Activated T-helper 1 cell treated with anti-CD3 and anti-CD28 coated beads, Interleukin-12 subunit alpha, Interleukin-12 subunit beta, Interleukin-2, Interleukin-4 antibody, amounts not matched to agents 30 ng/mL and 10 ng/mL and 1 ng/mL, durations not matched to agents 14 hours and 24 hours and 36 hours (primary cell): ENCODE results near the gene C1orf174. TPM values are rescaled to one million over a fixed set of nuclear protein-coding genes. Genes with fewer than 3 reads are reported as not detected.

Experiments used
- DNase-seq: peaks from one replicate; pipeline ENCODE4 v3.0.0; 2021; ENCODE audit warnings: low spot score
- H3K27ac Mint-ChIP-seq: one replicate; pipeline ENCODE4 v1.8.0; 2021; ENCODE audit warnings: mild to moderate bottlenecking, mixed read lengths
- H3K27me3 Mint-ChIP-seq: one replicate; pipeline ENCODE4 v1.8.0; 2022; ENCODE audit warnings: mild to moderate bottlenecking, moderate library complexity, mixed read lengths; ENCODE audit not compliant: insufficient read depth
- H3K36me3 Mint-ChIP-seq: one replicate; pipeline ENCODE4 v1.8.0; 2021; ENCODE audit warnings: low read depth, mixed read lengths
- H3K4me1 Mint-ChIP-seq: one replicate; pipeline ENCODE4 v1.8.0; 2021; ENCODE audit warnings: low read depth, mixed read lengths
- H3K4me3 Mint-ChIP-seq: one replicate; pipeline ENCODE4 v1.8.0; 2021; ENCODE audit warnings: mild to moderate bottlenecking, moderate library complexity, mixed read lengths
- H3K9me3 Mint-ChIP-seq: one replicate; pipeline ENCODE4 v1.8.0; 2021; ENCODE audit warnings: mixed read lengths
- intact Hi-C: fragments of 100-400 bp; cut with micrococcal nuclease; formaldehyde crosslinking; loops from one replicate; pipeline ENCODE4 v1.15.1; 2024
- total RNA-seq: library from RNA; stranded (reverse); gene quantifications from 2 replicates; pipeline ENCODE4 v1.2.3, GENCODE V29; 2022

C1orf174 gene
- total RNA-seq, 1 donor from 2014 or later, result 45.1 TPM

DNA sequence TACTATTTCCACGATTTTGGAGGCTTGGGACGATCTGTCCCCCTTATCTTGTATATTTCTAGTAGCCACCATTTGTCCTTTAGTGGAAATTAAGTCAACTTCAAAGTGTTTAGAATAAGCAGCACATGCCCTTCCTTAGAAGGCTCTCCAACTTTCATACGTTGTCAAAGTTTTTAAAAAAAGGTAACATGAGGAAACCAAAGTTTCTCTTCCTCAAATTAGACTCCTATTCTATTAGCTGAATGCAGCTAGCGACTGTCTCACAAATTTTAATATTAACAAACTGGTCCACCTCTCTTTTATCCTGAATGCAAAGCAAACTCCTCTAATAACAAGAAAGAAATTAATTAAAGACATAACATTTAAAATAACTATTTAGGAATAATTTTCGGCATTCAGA lies 6.9 kb downstream of the C1orf174 start:
- H3K36me3 Mint-ChIP-seq, result peaks cover 37% of the 10 kb centered on the region
- no peak for DNase-seq
- H3K4me3 Mint-ChIP-seq, result no peak overlapping the region
- peaks cover 32% of the 10 kb centered on the region for H3K4me1 Mint-ChIP-seq
- intact Hi-C loops, result no loop called here
- peaks cover 10% of the 10 kb centered on the region for H3K9me3 Mint-ChIP-seq
- H3K27ac Mint-ChIP-seq, result no peak overlapping the region
- no peaks in the 10 kb centered on the region for H3K27me3 Mint-ChIP-seq

DNA sequence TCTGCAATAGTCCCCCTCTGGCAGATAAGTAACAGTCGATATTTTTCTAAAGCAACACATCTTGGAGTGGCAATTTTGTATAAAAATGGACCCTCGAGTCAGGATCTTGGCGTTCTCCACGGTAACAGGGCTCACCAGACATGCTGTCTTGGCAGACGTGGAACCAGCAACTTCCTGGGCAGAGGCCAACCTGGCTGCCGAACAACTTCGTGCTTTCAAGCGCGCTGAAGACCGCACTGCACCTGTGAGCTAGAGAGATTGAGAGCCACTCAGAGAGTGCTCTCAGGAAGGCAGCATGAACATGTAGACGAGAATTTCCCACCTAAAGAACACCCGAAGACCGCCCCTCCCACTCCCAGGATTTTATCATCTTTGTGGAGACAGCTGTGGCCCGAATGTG lies 7.3 kb downstream of the C1orf174 start:
- Mint-ChIP-seq H3K36me3 (peaks cover 39% of the 10 kb centered on the region), H3K9me3 (peaks cover 6% of the 10 kb centered on the region), H3K27ac (peak overlapping the region; percentile 23), H3K27me3 (no peaks in the 10 kb centered on the region), H3K4me1 (peaks cover 28% of the 10 kb centered on the region), H3K4me3 (peak overlapping the region; percentile 6)
- intact Hi-C loops, result no loop called here
- no peak for DNase-seq

DNA sequence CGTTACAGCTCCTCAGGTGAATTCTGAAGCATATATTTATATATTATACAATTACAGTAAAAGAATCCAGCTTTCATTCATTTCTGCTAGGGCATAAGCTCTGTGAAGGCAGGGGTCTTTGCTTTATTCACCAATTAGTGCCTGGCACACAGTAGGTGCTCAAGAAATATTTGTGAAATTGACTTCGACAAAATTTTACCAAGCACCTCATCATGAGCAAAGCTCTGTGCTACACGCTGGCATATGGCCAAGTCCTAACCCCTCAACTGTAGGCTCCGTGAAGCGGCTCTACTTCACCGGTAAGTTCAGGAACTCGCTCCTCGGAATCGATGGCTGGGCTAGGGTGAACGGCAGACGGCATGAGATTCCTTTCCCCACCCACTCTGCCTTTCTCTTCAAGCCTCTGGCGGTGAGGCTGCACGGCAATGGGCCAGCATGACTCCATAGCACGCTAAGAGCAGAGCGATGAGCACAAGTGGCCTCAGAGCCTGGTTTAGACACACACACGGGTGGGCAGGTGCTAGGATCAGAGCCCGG lies 8.7 kb downstream of the C1orf174 start:
- H3K4me1 Mint-ChIP-seq, result peaks cover 18% of the 10 kb centered on the region
- no peaks in the 10 kb centered on the region for H3K9me3 Mint-ChIP-seq
- intact Hi-C loops, result loop anchor here (1.0 kb wide), 1 partner anchor 9 kb away; the partner anchor contains the start of gene C1orf174
- peaks cover 34% of the 10 kb centered on the region for H3K36me3 Mint-ChIP-seq
- H3K27ac Mint-ChIP-seq, result peak overlapping the region; percentile 34
- H3K27me3 Mint-ChIP-seq, result no peaks in the 10 kb centered on the region
- no peak for DNase-seq
- H3K4me3 Mint-ChIP-seq, result no peak overlapping the region

DNA sequence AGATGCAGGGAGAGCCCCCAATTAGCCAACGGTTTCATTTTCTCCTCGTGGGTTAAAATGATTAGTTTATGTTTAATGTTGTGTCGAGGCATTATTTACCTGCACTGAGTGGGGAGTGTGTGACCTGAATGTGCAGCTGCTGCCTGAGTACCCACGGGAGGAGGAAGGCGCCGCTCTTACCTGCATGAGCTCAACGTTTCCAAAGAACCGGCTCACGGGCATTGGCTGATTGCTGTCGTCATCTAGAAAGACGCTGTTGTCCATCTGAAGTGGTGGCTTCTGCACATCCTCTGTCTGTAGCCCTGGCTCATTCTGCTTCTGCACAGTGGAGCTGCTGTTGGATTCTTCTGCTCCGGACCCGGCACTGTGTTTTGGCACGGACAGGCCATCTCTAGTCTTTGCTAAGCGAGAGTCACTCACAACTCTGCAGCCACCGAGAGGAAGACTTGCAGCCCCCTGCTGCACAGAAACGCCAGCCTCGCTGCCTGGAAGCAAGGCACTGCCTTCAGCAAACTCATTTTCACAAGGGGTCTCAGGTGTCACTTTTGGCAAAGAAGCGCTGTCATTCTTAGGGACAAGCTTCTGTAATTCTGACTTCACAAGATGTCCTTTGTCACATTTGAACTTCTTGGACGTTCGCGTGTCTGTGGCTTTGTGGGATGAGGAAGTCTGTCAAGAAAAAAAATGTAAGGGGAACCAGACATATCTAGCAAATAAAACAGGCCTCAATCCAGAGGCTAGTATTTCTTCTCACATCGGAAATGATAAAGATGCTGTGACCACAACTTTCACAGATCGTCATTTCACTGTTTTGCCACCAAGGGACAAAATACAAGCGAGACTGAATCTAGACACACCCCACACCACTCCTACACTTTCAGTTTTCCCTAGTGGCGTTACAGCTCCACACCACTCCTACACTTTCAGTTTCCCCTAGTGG lies 9.4 kb downstream of the C1orf174 start:
- intact Hi-C loops, result loop anchor here (1.0 kb wide), 1 partner anchor 10 kb away; the partner anchor contains the start of gene C1orf174
- Mint-ChIP-seq H3K27me3 (no peaks in the 10 kb centered on the region), H3K27ac (no peak overlapping the region), H3K4me3 (no peak overlapping the region), H3K9me3 (no peaks in the 10 kb centered on the region), H3K4me1 (peaks cover 15% of the 10 kb centered on the region), H3K36me3 (peaks cover 33% of the 10 kb centered on the region)
- DNase-seq, result no peak

DNA sequence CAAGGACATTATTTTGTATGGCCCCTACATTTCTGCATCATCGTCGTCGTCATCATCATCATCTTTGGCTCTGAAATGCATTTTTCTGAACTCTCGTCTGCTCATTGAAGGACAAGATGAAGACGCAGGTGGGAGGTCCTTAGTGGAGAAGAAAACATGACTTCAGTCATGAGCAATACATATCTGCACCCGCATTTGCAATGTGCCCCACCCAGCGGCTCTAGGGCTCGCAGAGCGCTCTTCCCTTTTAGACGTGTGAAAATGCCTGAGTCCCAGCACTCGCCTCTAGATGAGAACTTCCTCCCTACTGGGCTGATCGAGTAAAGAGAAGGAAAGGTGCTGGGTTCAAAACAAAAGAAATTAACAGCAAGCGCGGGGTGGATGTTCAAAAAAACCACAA lies 10.1 kb downstream of the C1orf174 start:
- Mint-ChIP-seq H3K36me3 (peaks cover 34% of the 10 kb centered on the region), H3K4me1 (peaks cover 15% of the 10 kb centered on the region), H3K27ac (no peak overlapping the region), H3K4me3 (no peak overlapping the region), H3K27me3 (no peaks in the 10 kb centered on the region), H3K9me3 (no peaks in the 10 kb centered on the region)
- no peak for DNase-seq
- intact Hi-C loops, result no loop called here

DNA sequence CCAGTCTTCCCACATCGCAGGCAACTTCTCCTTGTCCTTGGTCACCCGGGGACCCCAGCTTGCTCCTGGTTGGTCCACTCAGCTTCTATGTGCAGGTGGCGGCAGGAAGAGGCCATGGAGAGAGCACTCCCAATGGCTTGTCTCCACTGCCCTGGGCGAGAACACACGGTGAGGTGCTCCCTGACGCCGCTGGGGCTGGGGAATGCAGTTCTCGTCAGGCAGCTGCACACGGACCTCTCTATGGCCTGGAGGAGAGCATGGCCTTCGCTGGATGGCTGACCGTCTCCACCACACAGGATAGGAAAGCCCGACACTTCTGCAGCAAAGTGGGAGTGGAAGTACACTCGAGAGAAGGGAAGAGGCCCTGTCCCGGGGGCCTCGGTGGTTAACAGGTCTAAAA lies 11.8 kb downstream of the C1orf174 start:
- H3K9me3 Mint-ChIP-seq, result no peaks in the 10 kb centered on the region
- no peak overlapping the region for H3K4me3 Mint-ChIP-seq
- H3K36me3 Mint-ChIP-seq, result peaks cover 41% of the 10 kb centered on the region
- intact Hi-C loops, result no loop called here
- H3K27ac Mint-ChIP-seq, result no peak overlapping the region
- no peak for DNase-seq
- no peaks in the 10 kb centered on the region for H3K27me3 Mint-ChIP-seq
- peaks cover 17% of the 10 kb centered on the region for H3K4me1 Mint-ChIP-seq

DNA sequence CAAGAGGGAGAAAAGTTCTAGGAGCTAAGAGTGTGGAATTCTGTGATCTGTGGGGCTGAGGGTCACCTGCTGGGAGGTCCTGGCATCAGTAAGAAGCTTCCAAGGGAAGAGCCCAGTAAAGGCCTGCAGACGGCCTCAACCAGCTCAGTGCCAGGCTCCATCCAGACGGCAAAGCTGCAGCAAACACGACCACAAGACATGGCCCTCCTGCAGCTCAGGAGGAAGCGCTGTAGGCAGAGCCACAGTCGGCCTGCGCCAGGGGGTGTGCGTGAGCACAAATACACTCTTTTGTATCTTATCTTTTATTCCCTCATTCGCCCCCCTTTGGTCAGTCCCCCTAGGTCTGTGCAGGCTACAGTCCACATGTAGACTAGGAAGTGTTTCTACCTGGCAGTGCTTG lies 13.4 kb downstream of the C1orf174 start:
- Mint-ChIP-seq H3K27me3 (no peaks in the 10 kb centered on the region), H3K4me1 (peaks cover 20% of the 10 kb centered on the region), H3K36me3 (peaks cover 40% of the 10 kb centered on the region), H3K27ac (no peak overlapping the region), H3K4me3 (no peak overlapping the region), H3K9me3 (no peaks in the 10 kb centered on the region)
- intact Hi-C loops, result no loop called here
- DNase-seq, result no peak

DNA sequence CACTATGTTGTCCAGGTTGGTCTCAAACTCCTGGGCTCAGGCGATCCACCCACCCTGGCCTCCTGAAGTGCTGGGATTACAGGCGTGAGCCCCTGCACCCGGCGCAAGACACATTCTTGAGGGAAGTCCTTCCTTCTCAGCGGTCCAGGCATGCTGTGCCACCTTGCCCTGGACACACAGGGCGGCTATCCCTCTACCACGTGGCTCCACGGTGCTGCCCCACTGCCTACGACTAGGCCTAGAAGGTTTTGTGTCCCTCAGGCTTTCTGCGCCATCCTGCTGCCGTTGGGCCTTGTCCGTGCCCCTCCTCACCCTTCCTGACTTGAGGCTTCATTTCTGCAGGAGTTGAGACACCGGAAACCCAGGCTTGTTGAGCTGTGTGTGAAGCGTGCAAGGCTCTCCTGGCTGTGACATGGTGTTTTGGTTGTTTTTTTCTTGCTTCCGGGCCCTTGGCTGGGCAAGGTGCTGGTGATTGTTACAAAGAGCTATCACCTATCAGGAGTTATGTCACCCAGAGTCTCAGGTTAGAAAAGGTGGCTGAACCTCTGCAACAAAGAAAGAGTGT lies 13.9 kb downstream of the C1orf174 start:
- H3K36me3 Mint-ChIP-seq, result peaks cover 40% of the 10 kb centered on the region
- no peak overlapping the region for H3K27ac Mint-ChIP-seq
- H3K27me3 Mint-ChIP-seq, result no peaks in the 10 kb centered on the region
- no peak overlapping the region for H3K4me3 Mint-ChIP-seq
- H3K9me3 Mint-ChIP-seq, result no peaks in the 10 kb centered on the region
- H3K4me1 Mint-ChIP-seq, result peaks cover 20% of the 10 kb centered on the region
- intact Hi-C loops, result no loop called here
- DNase-seq, result no peak

DNA sequence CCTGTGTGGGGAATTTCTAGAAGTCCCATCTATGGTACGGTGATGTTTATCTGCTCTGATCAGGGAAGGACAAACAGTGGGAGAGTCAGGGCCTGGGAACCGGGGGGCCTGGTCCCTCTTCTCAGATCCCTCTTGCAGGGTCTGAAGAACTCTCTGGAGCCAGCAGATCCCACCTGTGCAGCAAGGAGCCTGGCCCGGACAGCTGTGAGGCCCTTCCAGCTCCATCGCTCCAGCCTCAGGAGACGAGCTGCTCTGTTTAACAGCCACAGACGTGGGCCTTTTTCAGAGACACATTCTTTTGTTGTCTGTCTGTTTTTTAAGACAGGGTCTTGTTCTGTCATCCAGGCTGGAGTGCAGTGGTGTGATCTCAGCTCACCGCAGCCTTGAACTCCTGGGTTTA lies 14.5 kb downstream of the C1orf174 start:
- no peaks in the 10 kb centered on the region for H3K9me3 Mint-ChIP-seq
- DNase-seq, result no peak
- H3K4me1 Mint-ChIP-seq, result peaks cover 14% of the 10 kb centered on the region
- H3K27me3 Mint-ChIP-seq, result no peaks in the 10 kb centered on the region
- peaks cover 39% of the 10 kb centered on the region for H3K36me3 Mint-ChIP-seq
- H3K27ac Mint-ChIP-seq, result no peak overlapping the region
- intact Hi-C loops, result no loop called here
- H3K4me3 Mint-ChIP-seq, result no peak overlapping the region

DNA sequence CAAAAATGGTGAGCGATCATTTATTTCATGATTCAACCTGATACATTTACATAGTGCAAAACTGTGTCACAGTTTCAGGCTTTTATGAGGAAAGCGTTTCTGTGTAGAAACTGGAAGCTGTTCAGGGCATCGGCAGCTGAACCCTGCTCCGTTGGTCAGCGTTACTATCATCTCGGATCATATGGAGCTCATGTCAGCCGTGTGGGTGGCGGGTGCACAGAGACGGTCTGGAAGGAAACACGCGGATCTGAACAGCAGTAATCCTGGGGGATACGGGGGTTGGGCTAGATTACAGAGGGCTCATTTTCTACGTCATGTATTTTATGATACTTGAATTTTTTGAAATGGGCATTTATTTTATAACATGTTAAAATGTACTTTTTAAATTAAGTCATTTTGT lies 15.1 kb downstream of the C1orf174 start:
- H3K4me1 Mint-ChIP-seq, result peaks cover 8% of the 10 kb centered on the region

DNA sequence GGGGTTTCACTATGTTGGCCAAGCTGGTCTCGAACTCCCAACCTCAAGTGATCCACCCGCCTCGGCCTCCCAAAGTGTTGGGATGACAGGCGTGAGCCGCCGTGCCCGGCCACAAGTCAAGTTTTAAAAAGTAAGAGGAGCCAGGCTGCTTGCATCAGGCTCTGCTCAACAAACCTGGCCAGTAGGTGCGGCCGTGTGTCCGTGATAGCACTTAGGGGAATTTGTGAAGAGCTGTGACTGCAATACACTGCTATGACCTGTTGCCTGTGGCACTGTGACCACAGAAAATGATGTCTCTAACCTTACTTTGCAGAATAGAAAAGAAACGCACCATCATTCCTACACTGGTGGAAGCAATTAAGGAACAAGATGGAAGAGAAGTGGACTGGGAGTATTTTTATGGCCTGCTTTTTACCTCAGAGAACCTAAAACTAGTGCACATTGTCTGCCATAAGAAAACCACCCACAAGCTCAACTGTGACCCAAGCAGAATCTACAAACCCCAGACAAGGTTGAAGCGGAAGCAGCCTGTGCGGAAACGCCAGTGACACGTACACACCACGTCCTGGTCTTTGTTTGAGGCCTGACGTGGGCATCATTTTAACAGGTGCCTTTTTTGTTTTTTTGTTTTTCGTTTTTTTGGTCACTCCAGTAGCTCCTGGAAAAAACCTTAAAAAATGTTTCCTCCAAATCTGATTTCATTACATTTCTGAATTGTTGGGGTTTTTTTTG lies 16.7 kb downstream of the C1orf174 start:
- H3K4me1 Mint-ChIP-seq, result peaks cover 5% of the 10 kb centered on the region
- H3K27me3 Mint-ChIP-seq, result no peaks in the 10 kb centered on the region
- DNase-seq, result no peak
- intact Hi-C loops, result no loop called here
- no peak overlapping the region for H3K4me3 Mint-ChIP-seq
- H3K27ac Mint-ChIP-seq, result peak overlapping the region; percentile 58
- peaks cover 9% of the 10 kb centered on the region for H3K9me3 Mint-ChIP-seq
- peaks cover 38% of the 10 kb centered on the region for H3K36me3 Mint-ChIP-seq

More for the DNA sequence above, 15.1 kb downstream of the C1orf174 start:
- H3K27me3 Mint-ChIP-seq, result no peaks in the 10 kb centered on the region
- no peak overlapping the region for H3K27ac Mint-ChIP-seq
- no peak overlapping the region for H3K4me3 Mint-ChIP-seq
- DNase-seq, result no peak
- intact Hi-C loops, result no loop called here
- no peaks in the 10 kb centered on the region for H3K9me3 Mint-ChIP-seq
- peaks cover 34% of the 10 kb centered on the region for H3K36me3 Mint-ChIP-seq

DNA sequence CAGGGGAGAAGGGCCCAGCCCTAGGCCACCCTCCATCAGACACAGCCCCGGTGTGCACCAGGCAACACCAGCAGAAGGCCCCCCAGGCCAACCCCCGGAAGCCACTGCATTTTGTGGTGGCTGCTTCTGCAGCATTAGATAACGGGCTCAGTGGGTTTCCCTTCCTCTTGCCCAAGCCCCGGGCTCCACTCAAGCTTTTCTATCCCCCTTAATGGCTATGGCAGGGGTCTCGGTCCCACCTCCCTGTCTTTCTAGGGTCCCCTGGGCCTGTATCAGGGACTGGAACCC lies 18.9 kb downstream of the C1orf174 start:
- DNase-seq, result no peak
- H3K4me3 Mint-ChIP-seq, result no peak overlapping the region
- H3K27ac Mint-ChIP-seq, result no peak overlapping the region
- H3K9me3 Mint-ChIP-seq, result peaks cover 9% of the 10 kb centered on the region
- H3K4me1 Mint-ChIP-seq, result peaks cover 5% of the 10 kb centered on the region
- no peaks in the 10 kb centered on the region for H3K27me3 Mint-ChIP-seq
- peaks cover 31% of the 10 kb centered on the region for H3K36me3 Mint-ChIP-seq
- intact Hi-C loops, result no loop called here
